K562 (cell line): ENCODE data around the gene SPATA3. TPM values are rescaled to one million over a fixed set of nuclear protein-coding genes. Genes with fewer than 3 reads are reported as not detected.

ENCODE experiments used
- ATAC-seq: fragments of 200-7000 bp; cut with Tn5 transposase; 3 replicates; pipeline ENCODE4 v1.9.1; 2020; ENCODE audit warnings: moderate library complexity
- BruUV-seq: library from RNA; stranded (reverse); fragments of 400-500 nt; replicated peaks from 2 replicates; lab custom pipeline; 2021; lab: Mats Ljungman, UMichigan
- CTCF ChIA-PET: fragments of 300-600 bp; formaldehyde crosslinking; extraction: SDS; loops from one replicate; lab custom pipeline; 2021; ENCODE audit warnings: low intra/inter-chr PET ratio; lab: Yijun Ruan, JAX
- POLR2A ChIA-PET: fragments of 300-600, 350-650 bp; sonication (Branson Sonifier 250); formaldehyde crosslinking; extraction: SDS; loops from one replicate; lab custom pipeline; 2021; ENCODE audit warnings: antibody characterized with exemption, inconsistent platforms; lab: Yijun Ruan, JAX
- DNase-seq, 4 experiments: peaks; one replicate each; pipeline versions ENCODE4 v3.0.0 to v3.0.0-alpha.2; 2011 to 2018; ENCODE audit warnings: low spot score in 3 of 4, mixed read lengths in 3 of 4; ENCODE audit errors: extremely low read depth in 1 of 4
- FAIRE-seq: peaks from 2 replicates; lab custom pipeline; 2011; peaks lifted over from hg19 to GRCh38; lab: Jason Lieb, UNC
- H2AFZ ChIP-seq: 2 replicates; pipeline ENCODE4 v1.6.0; 2011; ENCODE audit warnings: low read depth, low read length, control low read depth, inconsistent platforms
- H3K27ac ChIP-seq: fragments of 200-600 bp; 3 replicates; pipeline ENCODE4 v1.8.0; 2011; ENCODE audit warnings: low read depth, mild to moderate bottlenecking, control low read depth, inconsistent platforms, low read length, moderate library complexity, mixed read lengths; ENCODE audit errors: extremely low read depth
- H3K27me3 ChIP-seq, 2 experiments: fragments of 300-600 bp in 1 of 2; 2 replicates in 1 of 2; 3 replicates in 1 of 2; pipeline versions ENCODE4 v1.6.0 to v1.8.0; 2011; ENCODE audit warnings: inconsistent platforms in 2 of 2, low read length in 2 of 2, mild to moderate bottlenecking in 1 of 2, mixed read lengths in 1 of 2, moderate library complexity in 1 of 2; ENCODE audit not compliant: control insufficient read depth in 2 of 2, insufficient read depth in 2 of 2
- H3K36me3 ChIP-seq: fragments of 300-600 bp; 3 replicates; pipeline ENCODE4 v1.8.0; 2011; ENCODE audit warnings: mild to moderate bottlenecking, low read length, inconsistent platforms; ENCODE audit not compliant: control insufficient read depth, insufficient read depth
- H3K4me1 ChIP-seq, 2 experiments: fragments of 200-600 bp in 1 of 2; replicated peaks in 1 of 2; 2 replicates in 1 of 2; 3 replicates in 1 of 2; pipeline versions ENCODE4 v1.5.1 to v1.8.0; 2011; ENCODE audit warnings: inconsistent platforms in 2 of 2, low read length in 2 of 2, mild to moderate bottlenecking in 1 of 2, mixed read lengths in 1 of 2, moderate library complexity in 1 of 2; ENCODE audit not compliant: control insufficient read depth in 2 of 2, insufficient read depth in 2 of 2
- H3K4me2 ChIP-seq: 2 replicates; pipeline ENCODE4 v1.6.1; 2011; ENCODE audit warnings: low read length, control low read depth, inconsistent platforms, mixed read lengths; ENCODE audit not compliant: insufficient read depth
- H3K4me3 ChIP-seq: fragments of 200-600 bp; sonication (generic), shearing (Covaris generic); 2 replicates; pipeline ENCODE4 v1.5.1; 2016; ENCODE audit warnings: control low read depth, inconsistent platforms
- H3K79me2 ChIP-seq: fragments of 200-600 bp; 3 replicates; pipeline ENCODE4 v1.8.0; 2011; ENCODE audit warnings: low read length, inconsistent platforms; ENCODE audit not compliant: control insufficient read depth, insufficient read depth
- H3K9ac ChIP-seq, 2 experiments: 2 replicates each; pipeline versions ENCODE4 v1.6.0 to v1.6.1; 2011; ENCODE audit warnings: low read depth in 2 of 2, low read length in 2 of 2, control low read depth in 1 of 2, inconsistent platforms in 1 of 2, mild to moderate bottlenecking in 1 of 2, mixed read lengths in 1 of 2; ENCODE audit not compliant: insufficient read depth in 1 of 2
- H3K9me1 ChIP-seq: one replicate; pipeline ENCODE4 v1.6.0; 2011; ENCODE audit warnings: inconsistent platforms, mild to moderate bottlenecking, low read length, moderate library complexity; ENCODE audit not compliant: control insufficient read depth, insufficient read depth
- H3K9me3 ChIP-seq: replicated peaks from 2 replicates; pipeline ENCODE4 v1.5.1; 2011; ENCODE audit warnings: low read depth, low read length, inconsistent platforms; ENCODE audit not compliant: control insufficient read depth, insufficient read depth
- H4K20me1 ChIP-seq: replicated peaks from 2 replicates; pipeline ENCODE4 v1.6.1; 2011; ENCODE audit warnings: low read length, inconsistent platforms, mixed read lengths; ENCODE audit not compliant: control insufficient read depth, insufficient read depth
- C11orf30 ChIP-seq: fragments of 450-650 bp; IDR thresholded peaks from 2 replicates; pipeline ENCODE4 v1.6.1; 2016; ENCODE audit warnings: low read depth, mild to moderate bottlenecking
- HCFC1 ChIP-seq: IDR thresholded peaks from 2 replicates; pipeline ENCODE4 v1.6.1; 2012; ENCODE audit warnings: low read depth, low read length, improper control_type of control experiment
- KAT2B ChIP-seq: IDR thresholded peaks from one replicate; pipeline ENCODE4 v1.6.1; 2012; ENCODE audit warnings: low read depth, mild to moderate bottlenecking, control low read depth, inconsistent platforms, low read length, moderate library complexity
- PPARD ChIP-seq: fragments of 250-450 bp; sonication (Bioruptor Pico); IDR thresholded peaks from 2 replicates; pipeline ENCODE4 v1.8.0; 2022; ENCODE audit warnings: inconsistent platforms, mild to moderate bottlenecking, moderate library complexity
- PTBP1 ChIP-seq: fragments of 200-400 bp; formaldehyde crosslinking; IDR thresholded peaks from 2 replicates; pipeline ENCODE4 v1.6.1; 2017; ENCODE audit warnings: low read depth, low read length
- RBFOX2 ChIP-seq: fragments of 200-400 bp; formaldehyde crosslinking; IDR thresholded peaks from 2 replicates; pipeline ENCODE4 v1.6.1; 2017; ENCODE audit warnings: low read depth, mild to moderate bottlenecking, low read length, moderate library complexity
- RBM34 ChIP-seq: fragments of 200-400 bp; formaldehyde crosslinking; IDR thresholded peaks from 2 replicates; pipeline ENCODE4 v1.6.1; 2018; ENCODE audit warnings: low read length, borderline replicate concordance; ENCODE audit not compliant: insufficient read depth
- SIN3A ChIP-seq, 2 experiments: fragments of 150-350 bp in 1 of 2; IDR thresholded peaks; 2 replicates each; pipeline ENCODE4 v1.6.1; 2011 to 2016; ENCODE audit warnings: borderline replicate concordance in 2 of 2, low read depth in 2 of 2, low read length in 2 of 2, mild to moderate bottlenecking in 2 of 2, moderate library complexity in 2 of 2; ENCODE audit not compliant: control insufficient read depth in 1 of 2
- SREBF2 ChIP-seq: sonication (generic); formaldehyde crosslinking; IDR thresholded peaks from 2 replicates; pipeline ENCODE4 v1.4.0; 2020; ENCODE audit warnings: mild to moderate bottlenecking, missing genetic modification reagents
- THRA ChIP-seq: fragments of 450-650 bp; IDR thresholded peaks from 2 replicates; pipeline ENCODE4 v1.6.1; 2017; ENCODE audit warnings: mild to moderate bottlenecking, moderate library complexity
- U2AF1 ChIP-seq: fragments of 200-400 bp; formaldehyde crosslinking; optimal IDR thresholded peaks from 2 replicates; pipeline ENCODE3; 2017; ENCODE audit warnings: mild to moderate bottlenecking, low read depth, low read length, moderate library complexity
- ZC3H11A ChIP-seq: IDR thresholded peaks from 2 replicates; pipeline ENCODE4 v1.6.1; 2012; ENCODE audit warnings: low read depth, low read length, improper control_type of control experiment
- ZNF133 ChIP-seq: fragments of 250-450 bp; sonication (Bioruptor Pico); IDR thresholded peaks from 2 replicates; pipeline ENCODE4 v1.4.0; 2020; ENCODE audit warnings: mild to moderate bottlenecking
- WGBS: fragments of 100-300 bp; shearing (Covaris generic); methylation state at CpG from one replicate; pipeline ENCODE4 v1.1.6; 2016; ENCODE audit warnings: low coverage, mixed read lengths; ENCODE audit not compliant: insufficient coverage; ENCODE audit errors: missing lambda C conversion rate; 5-methylcytosine and 5-hydroxymethylcytosine counted together
- in situ Hi-C: fragments of 300-500 bp; cut with MboI; formaldehyde crosslinking; loops from 4 replicates; pipeline ENCODE4 v1.15.0; 2018; ENCODE audit warnings: inconsistent platforms, mixed read lengths
- intact Hi-C: fragments of 100-400 bp; cut with micrococcal nuclease; formaldehyde crosslinking; loops from 2 replicates; pipeline ENCODE4 v1.14.2; 2022
- polyA plus RNA-seq, 8 experiments: library from polyadenylated mRNA; depleted of rRNA in 4 of 8; stranded (reverse) in 5 of 8; unstranded in 3 of 8; fragments of >200 nt; fragmentation: Nextera tagmentation in 2 of 8; fragmentation: Illumina TruSeq in 1 of 8; extraction: Ambion mirVana in 2 of 8; extraction: Trizol in 1 of 8; gene quantifications; 2 replicates each; pipeline versions ENCODE4 v1.2.1 to v1.2.3, GENCODE V29; 2011 to 2014; ENCODE audit warnings: inconsistent platforms in 1 of 8, missing spikeins in 1 of 8
- total RNA-seq, 7 experiments: library from RNA; depleted of rRNA in 6 of 7; stranded (reverse); fragments of >200 nt in 6 of 7; fragmentation: Illumina TruSeq in 2 of 7; extraction: Trizol in 2 of 7; gene quantifications; 2 replicates each; pipeline versions ENCODE4 v1.2.1 to v1.2.3, GENCODE V29; 2011 to 2021; ENCODE audit warnings: low replicate concordance in 1 of 7

The SPATA3 gene
- total and polyA plus RNA-seq, 9 of the 15 experiments (the other 6 are each of a cell fraction or from before 2014, with no cell fraction given): not detected

GRCh38 chr2:230955163-230955737 is 40.7 kb upstream of the SPATA3 start:
- DNase-seq (no peak), FAIRE-seq (no peak), ATAC-seq (no peak)
- Histone ChIP-seq H3K9ac (no peak overlapping the region), H3K27me3 (peaks cover 9 to 37% of the 10 kb centered on the region in 2 experiments; a peak in 4 of 5 replicates), H3K4me1 (peaks cover 0 to 4% of the 10 kb centered on the region in 2 experiments; a peak in 1 of 5 replicates), H3K79me2 (no peaks in the 10 kb centered on the region), H3K27ac (no peak overlapping the region), H3K9me3 (no peaks in the 10 kb centered on the region), H3K9me1 (no peaks in the 10 kb centered on the region), H3K4me3 (no peak overlapping the region), H2AFZ (no peak overlapping the region), H3K36me3 (no peaks in the 10 kb centered on the region), H3K4me2 (no peak overlapping the region), H4K20me1 (no peaks in the 10 kb centered on the region)
- 0% methylated on average over 1 of the region's 1 CpG for WGBS
- TF ChIP-seq KAT2B (no peak), SREBF2 (CRISPR knock-in tag) (no peak), RBFOX2 (no peak), C11orf30 (no peak), PTBP1 (no peak), HCFC1 (no peak), ZNF133 (no peak), THRA (no peak), SIN3A (IDR thresholded peaks at IDR 0.05; ENCODE audit: borderline replicate concordance in 2 of 2, control insufficient read depth in 1 of 2, low read depth in 2 of 2, low read length in 2 of 2) (no peak), PPARD (CRISPR knock-in tag) (no peak), RBM34 (no peak), ZC3H11A (no peak), U2AF1 (no peak)
- in situ Hi-C loops: no loop called here
- intact Hi-C loops: no loop called here
- POLR2A ChIA-PET: interaction anchor here (1.1 kb wide), 1 partner anchor 23 kb away, joined by 3 read pairs; no protein-coding TSS in a partner anchor
- BruUV-seq: no TSS peak
- CTCF ChIA-PET: no interaction called here
